Activated CD8-positive, alpha-beta T cell treated with anti-CD3 and anti-CD28 coated beads for 36 hours (primary cell): ENCODE data around the gene FBXL17. TPM values are rescaled to one million over a fixed set of nuclear protein-coding genes. Genes with fewer than 3 reads are reported as not detected.

ENCODE experiments used
- ATAC-seq: fragments of 200-7000 bp; cut with Tn5 transposase; one replicate; pipeline ENCODE4 v1.10.0; 2021; ENCODE audit warnings: mild to moderate bottlenecking, moderate library complexity
- CTCF ChIA-PET: fragments of 350-600 bp; sonication (Branson Sonifier 250); formaldehyde crosslinking; loops from one replicate; lab custom pipeline; 2021; ENCODE audit warnings: antibody characterized with exemption; lab: Charles Lee
- POLR2A ChIA-PET: fragments of 350-600 bp; sonication (Branson Sonifier 250); formaldehyde crosslinking; loops from one replicate; lab custom pipeline; 2021; ENCODE audit warnings: antibody characterized with exemption; lab: Charles Lee
- DNase-seq: peaks from one replicate; pipeline ENCODE4 v3.0.0-alpha.2; 2020
- H3K27ac Mint-ChIP-seq: one replicate; pipeline ENCODE4 v1.8.0; 2021; ENCODE audit warnings: mild to moderate bottlenecking, mixed read lengths
- H3K27me3 Mint-ChIP-seq: one replicate; pipeline ENCODE4 v1.8.0; 2021; ENCODE audit warnings: mixed read lengths
- H3K36me3 Mint-ChIP-seq: one replicate; pipeline ENCODE4 v1.8.0; 2021; ENCODE audit warnings: low read depth, mixed read lengths
- H3K4me1 Mint-ChIP-seq: one replicate; pipeline ENCODE4 v1.8.0; 2021; ENCODE audit warnings: low read depth, mixed read lengths
- H3K4me3 Mint-ChIP-seq: one replicate; pipeline ENCODE4 v1.8.0; 2021; ENCODE audit warnings: mild to moderate bottlenecking, moderate library complexity, mixed read lengths
- H3K9me3 Mint-ChIP-seq: one replicate; pipeline ENCODE4 v1.8.0; 2021; ENCODE audit warnings: mixed read lengths
- CTCF ChIP-seq: fragments of 200-600 bp; IDR thresholded peaks from one replicate; pipeline ENCODE4 v1.8.0; 2022; ENCODE audit warnings: antibody characterized with exemption, mild to moderate bottlenecking
- intact Hi-C: fragments of 100-400 bp; cut with micrococcal nuclease; formaldehyde crosslinking; loops from one replicate; pipeline ENCODE4 v1.10.0; 2022
- total RNA-seq, 2 experiments: library from RNA; stranded (reverse); gene quantifications; one replicate each; pipeline ENCODE4 v1.2.3, GENCODE V29; 2021

Gene FBXL17
- total RNA-seq, 2 experiments from 2014 or later, result 3.0 to 5.3 TPM

- ChIA-PET POLR2A (no interaction called here), CTCF (interaction anchor here (1.2 kb wide), 1 partner anchor 13 kb away, joined by 3 read pairs; no protein-coding TSS in a partner anchor)
- no peaks in the 10 kb centered on the region for H3K27me3 Mint-ChIP-seq
- H3K4me1 Mint-ChIP-seq, result peaks cover 7% of the 10 kb centered on the region
- H3K4me3 Mint-ChIP-seq, result no peak overlapping the region
- intact Hi-C loops, result no loop called here
- no peak for DNase-seq
- H3K27ac Mint-ChIP-seq, result no peak overlapping the region
- TF ChIP-seq CTCF, result no peak
- ATAC-seq, result no peak
- H3K36me3 Mint-ChIP-seq, result peaks cover 6% of the 10 kb centered on the region
- no peaks in the 10 kb centered on the region for H3K9me3 Mint-ChIP-seq
These were observed 25.6 kb downstream of the FBXL17 start for GRCh38 chr5:108356286-108356685.

GRCh38 chr5:108353087-108353486, 28.8 kb downstream of the FBXL17 start:
- POLR2A ChIA-PET, result no interaction called here
- Mint-ChIP-seq H3K27ac (no peak overlapping the region), H3K9me3 (no peaks in the 10 kb centered on the region), H3K27me3 (no peaks in the 10 kb centered on the region), H3K4me1 (peaks cover 2% of the 10 kb centered on the region), H3K36me3 (no peaks in the 10 kb centered on the region), H3K4me3 (no peak overlapping the region)
- no peak for DNase-seq
- CTCF ChIA-PET, result no interaction called here
- intact Hi-C loops, result no loop called here
- no peak for TF ChIP-seq CTCF
- no peak for ATAC-seq

GRCh38 chr5:108345541-108346171, 36.2 kb downstream of the FBXL17 start:
- intact Hi-C loops, result loop anchor here (2.0 kb wide), 1 partner anchor 85 kb away; no protein-coding TSS in a partner anchor
- Mint-ChIP-seq H3K9me3 (no peaks in the 10 kb centered on the region), H3K36me3 (peaks cover 1% of the 10 kb centered on the region), H3K27ac (no peak overlapping the region), H3K27me3 (no peaks in the 10 kb centered on the region), H3K4me3 (no peak overlapping the region), H3K4me1 (peaks cover 2% of the 10 kb centered on the region)
- no peak for DNase-seq
- ATAC-seq, result no peak
- ChIA-PET CTCF (interaction anchor here (0.6 to 2.5 kb wide), 12 partner anchors 12 to 196 kb away, joined by 3 to 70 read pairs (median 4); no protein-coding TSS in a partner anchor), POLR2A (interaction anchor here (0.5 to 1.4 kb wide), 2 partner anchors 35 to 37 kb away, joined by 3 read pairs; partner anchors contain the start of gene FBXL17)
- peak; percentile 58 for TF ChIP-seq CTCF

GRCh38 chr5:108344103-108344822, 37.6 kb downstream of the FBXL17 start:
- Mint-ChIP-seq H3K4me1 (peaks cover 2% of the 10 kb centered on the region), H3K27me3 (no peaks in the 10 kb centered on the region), H3K4me3 (no peak overlapping the region), H3K27ac (no peak overlapping the region), H3K9me3 (no peaks in the 10 kb centered on the region), H3K36me3 (peaks cover 2% of the 10 kb centered on the region)
- intact Hi-C loops, result loop anchor here (2.0 kb wide), 1 partner anchor 83 kb away; no protein-coding TSS in a partner anchor
- POLR2A ChIA-PET, result interaction anchor here (0.6 kb wide), 1 partner anchor 286 kb away, joined by 3 read pairs; no protein-coding TSS in a partner anchor
- DNase-seq (no peak), ATAC-seq (no peak)
- TF ChIP-seq CTCF, result no peak
- CTCF ChIA-PET, result interaction anchor here (1.5 to 2.5 kb wide), 3 partner anchors 14 to 84 kb away, joined by 3 to 70 read pairs (median 6); no protein-coding TSS in a partner anchor
